A549 (cell line): ENCODE measurements around the gene SLC22A7. TPM values are rescaled to one million over a fixed set of nuclear protein-coding genes. Genes with fewer than 3 reads are reported as not detected.
A peak's percentile ranks its signal among the peaks of the same experiment; 100 is the strongest.

Experiments used
- ATAC-seq, 2 experiments: fragments of 200-7000 bp in 1 of 2; fragments of >200 bp in 1 of 2; cut with Nextera tagmentation in 1 of 2; cut with Tn5 transposase in 1 of 2; 3 replicates each; pipeline versions ENCODE4 v1.8.0 to v1.9.1; 2018 to 2020; ENCODE audit warnings: mild to moderate bottlenecking in 1 of 2, moderate library complexity in 1 of 2
- CTCF ChIA-PET: fragments of 300-600 bp; sonication (Branson Sonifier 250); formaldehyde crosslinking; extraction: SDS; loops from one replicate; lab custom pipeline; 2021; ENCODE audit warnings: antibody characterized with exemption, inconsistent platforms; lab: Yijun Ruan, JAX
- POLR2A ChIA-PET: fragments of 350-600 bp; formaldehyde crosslinking; extraction: SDS; loops from one replicate; lab custom pipeline; 2021; ENCODE audit warnings: antibody characterized with exemption, inconsistent platforms; lab: Yijun Ruan, JAX
- DNase-seq, 2 experiments: peaks; one replicate each; pipeline versions ENCODE4 v3.0.0 to v3.0.0-alpha.2; 2011 to 2016; ENCODE audit warnings: low read depth in 1 of 2, low spot score in 1 of 2
- FAIRE-seq: peaks from 2 replicates; lab custom pipeline; 2011; peaks lifted over from hg19 to GRCh38; lab: Jason Lieb, UNC
- H3K27ac ChIP-seq, 2 experiments: fragments of >200 bp; sonication (Bioruptor Twin); formaldehyde crosslinking; 3 replicates each; pipeline ENCODE4 v1.5.1; 2016 to 2017
- H3K4me1 ChIP-seq: fragments of >200 bp; sonication (Bioruptor Twin); formaldehyde crosslinking; 3 replicates; pipeline ENCODE4 v1.6.1; 2016
- H3K4me2 ChIP-seq: fragments of >200 bp; sonication (Bioruptor Twin); formaldehyde crosslinking; 3 replicates; pipeline ENCODE4 v1.6.1; 2016
- H3K4me3 ChIP-seq: fragments of >200 bp; sonication (Bioruptor Twin); formaldehyde crosslinking; 3 replicates; pipeline ENCODE4 v1.5.1; 2016
- H3K9me3 ChIP-seq: fragments of >200 bp; sonication (Bioruptor Twin); formaldehyde crosslinking; 3 replicates; pipeline ENCODE4 v1.6.1; 2016
- BHLHE40 ChIP-seq: IDR thresholded peaks from 2 replicates; pipeline ENCODE4 v1.6.1; 2012; ENCODE audit warnings: low read depth, low read length, inconsistent platforms
- CBX2 ChIP-seq: fragments of 200-600 bp; sonication (generic); IDR thresholded peaks from 2 replicates; pipeline ENCODE4 v1.6.1; 2016; ENCODE audit warnings: low read depth, mild to moderate bottlenecking, borderline replicate concordance
- CTCF ChIP-seq: fragments of >200 bp; sonication (Bioruptor Twin); formaldehyde crosslinking; IDR thresholded peaks from 3 replicates; pipeline ENCODE4 v1.5.1; 2016
- EP300 ChIP-seq, 2 experiments: fragments of >200 bp; sonication (Bioruptor Twin); formaldehyde crosslinking; IDR thresholded peaks; 2 replicates in 1 of 2; 3 replicates in 1 of 2; pipeline ENCODE4 v1.6.1; 2016 to 2017
- FOSL2 ChIP-seq, 2 experiments: fragments of 450-650 bp in 1 of 2; fragments of >200 bp in 1 of 2; sonication (Bioruptor Twin) in 1 of 2; formaldehyde crosslinking; IDR thresholded peaks; 2 replicates each; pipeline versions ENCODE4 v1.5.0 to v1.6.1; 2016 to 2020; ENCODE audit warnings: mild to moderate bottlenecking in 1 of 2, moderate library complexity in 1 of 2
- FOXS1 ChIP-seq: fragments of 250-450 bp; sonication (Bioruptor Pico); IDR thresholded peaks from 2 replicates; pipeline ENCODE4 v1.5.0; 2020; ENCODE audit warnings: mild to moderate bottlenecking, moderate library complexity
- HOXB5 ChIP-seq: fragments of 250-450 bp; sonication (Bioruptor Pico); IDR thresholded peaks from 2 replicates; pipeline ENCODE4 v1.5.0; 2020; ENCODE audit warnings: mild to moderate bottlenecking, moderate library complexity
- JUNB ChIP-seq: fragments of >200 bp; sonication (Bioruptor Twin); formaldehyde crosslinking; IDR thresholded peaks from 2 replicates; pipeline ENCODE4 v1.6.1; 2016
- MAFK ChIP-seq: fragments of 450-650 bp; IDR thresholded peaks from 2 replicates; pipeline ENCODE4 v1.6.1; 2014; ENCODE audit not compliant: partially characterized antibody
- NFE2L2 ChIP-seq: fragments of 150-350 bp; conservative IDR thresholded peaks from 2 replicates; pipeline ENCODE4 v1.6.1; 2014; ENCODE audit warnings: low read length
- PHF8 ChIP-seq: fragments of 200-600 bp; sonication (generic); IDR thresholded peaks from 2 replicates; pipeline ENCODE4 v1.6.1; 2016; ENCODE audit warnings: low read depth, mild to moderate bottlenecking, antibody characterized with exemption, moderate library complexity, borderline replicate concordance
- POLR2A ChIP-seq: IDR thresholded peaks from 2 replicates; pipeline ENCODE4 v1.6.1; 2012; ENCODE audit warnings: mild to moderate bottlenecking, low read length
- RARB ChIP-seq: fragments of 250-450 bp; sonication (Bioruptor Pico); IDR thresholded peaks from 2 replicates; pipeline ENCODE4 v1.8.0; 2021; ENCODE audit warnings: mild to moderate bottlenecking, moderate library complexity
- SMC3 ChIP-seq: fragments of >200 bp; sonication (Bioruptor Twin); formaldehyde crosslinking; IDR thresholded peaks from 3 replicates; pipeline ENCODE4 v1.6.1; 2018; ENCODE audit warnings: inconsistent platforms
- SREBF2 ChIP-seq: fragments of 450-650 bp; IDR thresholded peaks from 2 replicates; pipeline ENCODE4 v1.6.1; 2014; ENCODE audit warnings: mild to moderate bottlenecking, moderate library complexity
- ZC3H11A ChIP-seq: fragments of 450-650 bp; IDR thresholded peaks from 2 replicates; pipeline ENCODE4 v1.6.1; 2014; ENCODE audit warnings: antibody characterized with exemption, mild to moderate bottlenecking
- ZSCAN20 ChIP-seq: fragments of 250-450 bp; sonication (Bioruptor Pico); IDR thresholded peaks from 2 replicates; pipeline ENCODE4 v1.8.0; 2022; ENCODE audit warnings: mild to moderate bottlenecking, moderate library complexity
- WGBS: methylation state at CpG from one replicate; pipeline ENCODE4 v1.1.6; 2017; ENCODE audit errors: missing lambda C conversion rate; 5-methylcytosine and 5-hydroxymethylcytosine counted together
- polyA plus RNA-seq, 4 experiments: library from polyadenylated mRNA; depleted of rRNA in 3 of 4; stranded (reverse); fragments of >200 nt; fragmentation: RNase III in 1 of 4; extraction: RNeasy Plus Mini Kit Qiagen cat#74134 plus additional on column Dnase treatment in 1 of 4; gene quantifications; 2 replicates in 3 of 4; 3 replicates in 1 of 4; pipeline ENCODE4 v1.2.3, GENCODE V29; 2011 to 2017
- TF ChIP-seq, protein P1 (sequence below): fragments of 200-600 bp; sonication (generic); IDR thresholded peaks from 2 replicates; pipeline ENCODE4 v1.6.1; 2016; ENCODE audit warnings: antibody characterized with exemption, mild to moderate bottlenecking, moderate library complexity
- TF ChIP-seq, protein P2 (sequence below): fragments of 150-350 bp; IDR thresholded peaks from 2 replicates; pipeline ENCODE4 v1.6.1; 2014; ENCODE audit warnings: low read depth, mild to moderate bottlenecking, low read length

The SLC22A7 gene
- polyA plus RNA-seq, 2 of the 4 experiments (the other 2 are of a cell fraction): not detected

DNA sequence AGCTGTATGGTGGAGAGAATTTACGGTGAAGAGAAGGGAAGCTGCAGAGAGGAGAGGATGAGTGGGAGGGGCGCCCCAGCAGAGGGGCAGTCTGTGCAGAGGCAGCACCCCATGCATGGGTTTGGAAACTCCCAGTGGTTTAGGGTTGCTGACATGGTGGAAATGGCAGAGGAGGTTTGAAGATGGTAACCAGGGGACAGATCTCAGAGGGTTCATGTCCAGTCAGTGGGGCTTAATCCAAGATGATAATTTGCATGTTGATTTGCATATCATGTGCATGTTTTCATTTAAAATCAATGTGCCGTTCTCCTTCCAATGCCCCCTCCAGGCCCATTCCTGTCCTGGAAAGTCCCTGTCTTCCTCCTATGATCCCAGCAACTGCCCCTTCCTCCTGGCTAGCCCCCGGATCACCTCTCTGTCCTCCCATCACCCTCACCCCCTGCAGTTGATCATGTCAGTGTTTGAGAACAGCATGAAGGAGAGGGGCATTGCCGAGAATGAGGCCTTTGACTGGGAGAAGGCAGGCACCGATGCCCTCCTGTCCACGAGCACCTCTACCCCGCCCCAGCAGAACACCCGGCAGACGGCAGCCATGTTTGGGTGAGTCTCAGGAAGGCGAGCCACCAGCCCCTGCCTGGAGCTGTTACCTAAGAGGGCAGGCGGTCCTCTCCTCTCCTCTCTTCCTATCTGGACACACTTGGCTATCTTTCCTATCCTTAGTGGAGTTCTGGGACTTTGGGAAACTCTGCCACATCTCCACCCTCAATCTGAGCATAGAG lies 40.5 kb upstream of the SLC22A7 start:
- no peak for ATAC-seq
- H3K9me3 ChIP-seq: no peaks in the 10 kb centered on the region
- DNase-seq: no peak
- H3K4me1 ChIP-seq: no peaks in the 10 kb centered on the region
- H3K4me2 ChIP-seq: no peak overlapping the region
- FAIRE-seq: no peak
- H3K4me3 ChIP-seq: no peak overlapping the region
- WGBS: 73% methylated on average over 11 of the region's 12 CpGs
- CTCF ChIA-PET: interaction anchor here (0.7 to 1.4 kb wide), 2 partner anchors 25 to 29 kb away, joined by 3 read pairs; partner anchors contain the start of gene DNPH1
- no peak for TF ChIP-seq RARB
- no peak for TF ChIP-seq JUNB
- TF ChIP-seq, protein P1, sequence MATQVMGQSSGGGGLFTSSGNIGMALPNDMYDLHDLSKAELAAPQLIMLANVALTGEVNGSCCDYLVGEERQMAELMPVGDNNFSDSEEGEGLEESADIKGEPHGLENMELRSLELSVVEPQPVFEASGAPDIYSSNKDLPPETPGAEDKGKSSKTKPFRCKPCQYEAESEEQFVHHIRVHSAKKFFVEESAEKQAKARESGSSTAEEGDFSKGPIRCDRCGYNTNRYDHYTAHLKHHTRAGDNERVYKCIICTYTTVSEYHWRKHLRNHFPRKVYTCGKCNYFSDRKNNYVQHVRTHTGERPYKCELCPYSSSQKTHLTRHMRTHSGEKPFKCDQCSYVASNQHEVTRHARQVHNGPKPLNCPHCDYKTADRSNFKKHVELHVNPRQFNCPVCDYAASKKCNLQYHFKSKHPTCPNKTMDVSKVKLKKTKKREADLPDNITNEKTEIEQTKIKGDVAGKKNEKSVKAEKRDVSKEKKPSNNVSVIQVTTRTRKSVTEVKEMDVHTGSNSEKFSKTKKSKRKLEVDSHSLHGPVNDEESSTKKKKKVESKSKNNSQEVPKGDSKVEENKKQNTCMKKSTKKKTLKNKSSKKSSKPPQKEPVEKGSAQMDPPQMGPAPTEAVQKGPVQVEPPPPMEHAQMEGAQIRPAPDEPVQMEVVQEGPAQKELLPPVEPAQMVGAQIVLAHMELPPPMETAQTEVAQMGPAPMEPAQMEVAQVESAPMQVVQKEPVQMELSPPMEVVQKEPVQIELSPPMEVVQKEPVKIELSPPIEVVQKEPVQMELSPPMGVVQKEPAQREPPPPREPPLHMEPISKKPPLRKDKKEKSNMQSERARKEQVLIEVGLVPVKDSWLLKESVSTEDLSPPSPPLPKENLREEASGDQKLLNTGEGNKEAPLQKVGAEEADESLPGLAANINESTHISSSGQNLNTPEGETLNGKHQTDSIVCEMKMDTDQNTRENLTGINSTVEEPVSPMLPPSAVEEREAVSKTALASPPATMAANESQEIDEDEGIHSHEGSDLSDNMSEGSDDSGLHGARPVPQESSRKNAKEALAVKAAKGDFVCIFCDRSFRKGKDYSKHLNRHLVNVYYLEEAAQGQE: no peak
- no peak for TF ChIP-seq POLR2A
- TF ChIP-seq, protein P2, sequence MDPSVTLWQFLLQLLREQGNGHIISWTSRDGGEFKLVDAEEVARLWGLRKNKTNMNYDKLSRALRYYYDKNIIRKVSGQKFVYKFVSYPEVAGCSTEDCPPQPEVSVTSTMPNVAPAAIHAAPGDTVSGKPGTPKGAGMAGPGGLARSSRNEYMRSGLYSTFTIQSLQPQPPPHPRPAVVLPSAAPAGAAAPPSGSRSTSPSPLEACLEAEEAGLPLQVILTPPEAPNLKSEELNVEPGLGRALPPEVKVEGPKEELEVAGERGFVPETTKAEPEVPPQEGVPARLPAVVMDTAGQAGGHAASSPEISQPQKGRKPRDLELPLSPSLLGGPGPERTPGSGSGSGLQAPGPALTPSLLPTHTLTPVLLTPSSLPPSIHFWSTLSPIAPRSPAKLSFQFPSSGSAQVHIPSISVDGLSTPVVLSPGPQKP: no peak
- no peak for TF ChIP-seq ZC3H11A
- TF ChIP-seq NFE2L2: no peak
- TF ChIP-seq SREBF2: no peak
- no peak for TF ChIP-seq BHLHE40
- no peak for TF ChIP-seq CTCF
- no peak for TF ChIP-seq EP300 (IDR thresholded peaks at IDR 0.05)
- no peak for TF ChIP-seq MAFK
- TF ChIP-seq FOXS1 (CRISPR knock-in tag): no peak
- no peak for TF ChIP-seq FOSL2 (IDR thresholded peaks at IDR 0.05)
- TF ChIP-seq FOSL2 (CRISPR knock-in tag; IDR thresholded peaks at IDR 0.05): no peak
- no peak for TF ChIP-seq ZSCAN20
- POLR2A ChIA-PET: no interaction called here
- H3K27ac ChIP-seq: no peak overlapping the region

DNA sequence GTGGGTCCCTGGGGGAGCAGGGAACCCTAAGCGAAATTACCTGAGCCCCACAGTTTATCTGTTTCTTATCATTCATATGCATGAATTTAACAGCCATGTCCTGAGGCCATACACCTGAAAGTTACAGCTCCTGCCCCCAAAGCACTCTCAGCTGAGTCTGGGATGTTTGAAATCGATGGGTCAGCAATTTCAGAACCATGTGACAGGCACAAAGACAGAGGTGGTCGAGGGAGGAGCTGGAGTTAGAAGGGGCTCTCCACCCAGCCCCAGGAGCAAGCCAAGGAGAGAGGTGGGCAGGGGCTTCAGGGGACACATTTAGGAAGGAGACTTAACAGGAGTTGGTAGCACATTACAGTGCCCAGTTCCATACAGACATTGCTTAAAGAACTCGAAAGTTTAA lies 39.9 kb upstream of the SLC22A7 start:
- ChIA-PET POLR2A (no interaction called here), CTCF (interaction anchor here (0.7 to 1.4 kb wide), 2 partner anchors 25 to 29 kb away, joined by 3 read pairs; partner anchors contain the start of gene DNPH1)
- H3K4me3 ChIP-seq: no peak overlapping the region
- TF ChIP-seq SMC3 (no peak), MAFK (peak; percentile 86), HOXB5 (no peak), RARB (no peak), CBX2 (no peak), PHF8 (no peak), FOXS1 (CRISPR knock-in tag) (no peak)
- WGBS: 23% methylated on average over 4 of the region's 4 CpGs
- no peak for FAIRE-seq
- no peak for ATAC-seq
- no peaks in the 10 kb centered on the region for H3K4me1 ChIP-seq
- H3K4me2 ChIP-seq: no peak overlapping the region
- no peak overlapping the region for H3K27ac ChIP-seq
- H3K9me3 ChIP-seq: no peaks in the 10 kb centered on the region
- no peak for DNase-seq
